Ramos (cell line): ENCODE results near the gene LRCH1.

Experiments
- in situ Hi-C: fragments of 300-500 bp; cut with MboI; formaldehyde crosslinking; loops from one replicate; pipeline ENCODE4 v1.14.3; 2022; ENCODE audit warnings: low sequenced_read_pairs; ENCODE audit not compliant: unreplicated experiment

LRCH1 gene

DNA sequence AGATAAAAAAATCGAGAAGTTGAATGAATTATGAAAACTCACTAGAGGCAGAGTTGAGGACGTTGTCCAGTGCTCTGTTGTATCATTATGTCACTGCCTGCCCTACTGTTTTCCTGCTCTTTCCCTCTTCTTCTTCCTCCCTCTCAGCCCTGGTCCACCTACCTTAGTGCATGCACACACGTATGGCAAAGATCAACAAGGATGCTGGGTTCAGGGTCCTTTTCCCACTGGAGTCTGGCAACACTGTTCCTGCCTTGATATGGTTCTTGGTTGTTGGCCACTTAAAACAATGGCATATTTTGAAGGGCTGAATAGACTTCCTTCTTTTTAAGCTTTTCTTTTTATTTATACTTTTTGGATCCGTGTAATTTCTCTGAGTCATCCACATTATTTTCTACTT is 74.5 kb downstream of the LRCH1 start:
- in situ Hi-C loops: no loop called here

DNA sequence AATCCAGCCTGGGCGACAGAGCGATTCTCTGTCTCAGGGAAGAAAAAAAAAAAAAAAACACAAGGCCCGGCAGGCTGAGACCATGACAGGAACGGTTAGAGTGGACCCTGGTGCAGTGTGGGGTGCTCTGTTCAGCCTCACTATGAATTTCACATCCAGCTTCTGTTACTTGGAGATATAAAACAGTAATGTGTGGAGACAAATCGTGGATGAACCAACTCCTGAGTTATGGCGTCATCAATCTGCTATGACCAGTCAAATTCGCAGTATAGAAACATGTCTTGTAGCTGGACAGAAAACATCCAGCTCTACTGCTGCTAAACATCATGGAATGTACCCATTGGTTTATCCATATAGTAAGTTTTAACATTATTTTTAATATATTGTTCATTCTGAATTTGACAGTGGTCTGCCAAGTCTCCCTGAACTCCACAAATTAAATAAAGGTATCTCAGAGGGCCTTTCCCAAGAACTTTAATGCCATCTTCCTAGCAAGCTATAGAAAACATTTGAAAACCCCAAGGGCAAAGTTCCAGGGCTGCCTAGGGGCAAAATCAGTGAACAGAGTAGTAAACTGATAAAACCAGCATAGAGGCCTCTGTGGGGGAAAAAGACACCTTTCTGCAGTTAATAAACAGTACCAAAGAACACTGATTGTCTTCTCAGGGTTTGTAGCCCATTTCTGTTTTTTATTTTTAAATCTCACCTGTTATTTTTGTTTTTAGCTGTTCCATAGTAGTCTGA is 75.8 kb downstream of the LRCH1 start:
- in situ Hi-C loops: no loop called here

DNA sequence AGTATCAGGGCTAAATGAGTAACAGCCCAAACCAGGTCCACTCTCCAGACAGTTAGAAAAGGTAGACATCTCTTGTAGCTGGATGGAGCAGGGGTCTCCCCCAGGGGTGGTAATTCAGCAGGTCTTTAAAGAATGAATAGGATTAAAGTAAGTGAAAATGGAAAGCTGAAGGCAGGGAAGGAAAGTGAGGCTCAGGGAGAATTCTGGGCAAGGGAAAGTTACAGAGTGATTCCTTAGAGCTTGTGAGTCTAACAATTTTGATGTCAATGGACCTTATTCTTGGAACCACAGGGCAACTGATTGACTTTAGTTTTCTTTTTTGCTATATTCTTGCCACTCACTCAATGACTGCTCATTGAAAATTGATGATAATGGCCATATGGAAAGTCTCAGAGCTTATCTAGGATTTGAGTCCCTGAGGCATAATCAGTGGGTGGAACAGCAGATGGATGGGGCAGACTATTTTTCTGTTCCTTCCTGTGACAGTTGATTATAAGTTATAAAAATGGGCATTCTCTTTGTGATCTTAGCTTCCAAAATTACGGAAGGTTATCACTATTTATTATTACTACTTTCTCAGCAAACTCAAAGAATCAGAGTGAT is 76.9 kb downstream of the LRCH1 start:
- in situ Hi-C loops: no loop called here

DNA sequence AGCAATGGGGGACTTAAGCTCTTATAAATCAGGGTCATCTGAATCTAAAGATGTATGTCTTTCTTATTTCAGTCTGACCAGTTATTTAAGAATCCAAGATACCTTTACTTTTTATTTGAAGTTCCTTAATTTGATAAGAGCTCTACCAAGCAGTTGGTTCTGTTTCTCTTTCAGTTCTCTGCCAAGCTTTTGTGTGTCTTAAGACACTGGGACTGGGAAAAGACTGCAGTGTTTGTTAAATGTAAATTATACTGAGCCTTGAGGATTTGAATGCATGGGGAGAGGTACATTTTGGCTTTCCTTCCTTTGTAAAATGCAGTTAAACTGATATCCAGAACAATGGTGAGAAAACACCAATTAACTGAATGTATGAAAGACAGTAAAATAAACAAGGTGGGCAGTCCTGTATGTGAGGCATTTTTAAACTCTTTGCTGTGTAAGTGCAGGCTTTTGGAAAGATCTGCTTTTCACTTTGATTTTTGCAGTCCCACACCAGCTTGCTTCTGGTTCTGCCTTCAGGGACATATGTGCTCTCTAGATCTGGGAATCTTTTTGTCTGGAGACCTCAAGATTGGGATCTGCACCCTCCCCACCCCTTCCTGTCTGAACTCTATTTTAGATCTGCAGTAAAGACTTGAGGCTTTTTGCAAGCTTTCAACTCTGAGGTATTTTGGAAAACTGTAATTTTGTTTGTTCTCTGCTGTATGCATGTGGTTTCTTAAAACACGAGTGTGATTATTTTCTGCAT is 77.6 kb downstream of the LRCH1 start:
- in situ Hi-C loops: no loop called here

DNA sequence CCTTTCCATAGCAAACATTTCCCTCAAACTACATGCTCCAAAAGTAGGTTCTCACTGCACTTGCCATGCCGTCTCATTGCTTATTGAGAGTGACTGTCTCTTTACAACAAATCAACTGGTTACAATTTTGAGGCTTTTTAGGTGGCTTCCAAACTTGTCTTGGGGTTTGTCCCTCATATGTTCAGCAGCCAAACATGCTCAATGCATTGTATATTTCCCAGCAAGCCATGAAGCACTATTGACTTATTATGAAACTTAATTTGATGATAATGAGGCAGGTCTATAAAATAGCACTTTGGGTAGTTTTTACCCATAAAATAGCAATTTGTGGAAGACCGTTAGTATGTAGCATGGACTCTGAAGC is 78.2 kb downstream of the LRCH1 start:
- in situ Hi-C loops: no loop called here

DNA sequence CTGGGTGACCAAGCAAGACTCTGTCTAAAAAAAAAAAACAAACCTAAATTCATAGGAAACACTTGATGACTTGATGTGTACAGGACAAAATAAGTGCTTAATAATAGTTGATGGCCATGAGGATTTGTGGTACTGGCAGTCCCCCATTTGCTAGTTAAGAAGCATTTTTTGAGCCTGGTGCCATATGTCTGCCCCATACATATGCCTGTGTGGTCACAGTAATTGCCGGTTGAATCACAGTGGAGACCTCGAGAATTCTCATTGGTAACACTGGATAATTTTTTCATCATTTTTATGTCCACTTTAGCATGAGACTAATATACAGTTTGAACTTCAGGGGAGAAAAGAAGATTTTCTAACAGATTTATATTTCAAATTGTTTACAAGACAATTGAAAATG is 79.2 kb downstream of the LRCH1 start:
- in situ Hi-C loops: no loop called here

DNA sequence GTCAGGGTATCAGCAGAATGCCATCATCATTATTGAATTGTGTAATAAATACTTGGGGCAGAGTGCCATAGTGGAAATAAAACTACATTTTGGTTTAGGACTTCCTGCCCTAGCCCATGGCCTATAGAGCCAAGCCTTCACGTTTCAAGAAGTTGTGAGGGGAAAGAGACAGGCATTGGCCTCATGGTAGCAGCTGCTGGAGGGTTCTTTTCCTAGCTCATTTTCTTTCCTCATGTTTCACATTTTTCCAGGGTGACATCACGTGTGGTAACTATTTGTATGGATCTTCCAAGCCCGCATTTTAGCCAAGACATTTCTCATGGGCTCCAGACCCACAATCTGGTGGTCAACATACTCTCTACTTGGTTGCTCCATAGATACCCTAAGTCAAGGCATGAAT is 80.4 kb downstream of the LRCH1 start:
- in situ Hi-C loops: no loop called here

DNA sequence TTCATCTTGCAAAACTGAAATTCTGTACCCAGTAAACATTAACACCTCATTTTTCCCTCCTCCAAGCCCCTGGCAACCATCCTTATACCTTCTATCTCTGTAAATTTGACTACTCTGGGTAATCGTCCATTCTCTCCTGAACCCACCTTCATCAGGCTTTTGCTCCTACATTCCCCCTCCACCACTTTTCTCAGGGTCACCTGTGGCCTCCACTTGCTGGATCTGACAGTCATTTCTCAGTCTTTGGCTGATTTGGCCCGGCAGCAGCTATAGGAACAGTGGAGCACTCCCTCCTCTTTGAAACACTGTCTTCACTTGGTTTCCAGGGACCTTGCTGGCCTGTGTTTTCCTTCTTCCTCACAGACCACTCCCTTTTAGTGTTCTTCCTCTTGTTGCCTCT is 83.5 kb downstream of the LRCH1 start:
- in situ Hi-C loops: no loop called here

DNA sequence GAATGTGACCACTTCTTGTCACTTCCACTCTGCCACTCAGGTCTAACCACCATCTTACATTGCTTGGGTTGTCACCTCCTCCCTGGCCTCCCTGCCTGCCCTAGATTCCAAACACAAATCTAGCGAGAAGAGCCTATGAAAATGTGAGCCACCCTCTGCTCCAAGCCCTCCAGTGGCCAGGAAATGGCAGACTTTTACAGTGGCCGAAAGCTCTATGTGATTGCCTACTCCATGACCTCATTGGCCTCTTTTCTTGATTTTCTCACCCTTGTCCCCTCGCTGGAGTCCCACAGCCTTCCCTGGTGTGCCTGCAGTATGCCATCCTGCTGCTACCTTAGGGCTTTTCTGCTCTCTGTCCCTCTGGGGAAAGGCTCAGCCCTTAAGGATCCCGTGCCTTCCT is 84.2 kb downstream of the LRCH1 start:
- in situ Hi-C loops: no loop called here

DNA sequence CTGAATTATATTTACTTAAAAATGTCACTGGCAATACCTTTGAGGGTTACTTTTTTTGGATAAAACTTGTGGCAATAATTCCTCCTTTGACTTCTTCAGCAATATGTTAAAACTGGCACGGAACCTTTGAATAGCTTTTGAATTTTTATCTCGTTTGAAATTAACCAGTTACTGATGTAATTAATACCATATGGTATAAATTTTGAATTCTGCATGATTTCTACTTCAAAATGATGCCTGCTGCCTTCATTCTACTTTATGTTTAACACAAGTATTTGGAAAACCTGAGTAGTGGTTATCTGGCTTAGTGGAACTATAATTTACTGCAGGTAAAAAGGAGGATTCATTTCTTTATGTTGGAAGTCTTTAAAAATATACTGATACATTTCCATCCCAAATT is 85.3 kb downstream of the LRCH1 start:
- in situ Hi-C loops: no loop called here

DNA sequence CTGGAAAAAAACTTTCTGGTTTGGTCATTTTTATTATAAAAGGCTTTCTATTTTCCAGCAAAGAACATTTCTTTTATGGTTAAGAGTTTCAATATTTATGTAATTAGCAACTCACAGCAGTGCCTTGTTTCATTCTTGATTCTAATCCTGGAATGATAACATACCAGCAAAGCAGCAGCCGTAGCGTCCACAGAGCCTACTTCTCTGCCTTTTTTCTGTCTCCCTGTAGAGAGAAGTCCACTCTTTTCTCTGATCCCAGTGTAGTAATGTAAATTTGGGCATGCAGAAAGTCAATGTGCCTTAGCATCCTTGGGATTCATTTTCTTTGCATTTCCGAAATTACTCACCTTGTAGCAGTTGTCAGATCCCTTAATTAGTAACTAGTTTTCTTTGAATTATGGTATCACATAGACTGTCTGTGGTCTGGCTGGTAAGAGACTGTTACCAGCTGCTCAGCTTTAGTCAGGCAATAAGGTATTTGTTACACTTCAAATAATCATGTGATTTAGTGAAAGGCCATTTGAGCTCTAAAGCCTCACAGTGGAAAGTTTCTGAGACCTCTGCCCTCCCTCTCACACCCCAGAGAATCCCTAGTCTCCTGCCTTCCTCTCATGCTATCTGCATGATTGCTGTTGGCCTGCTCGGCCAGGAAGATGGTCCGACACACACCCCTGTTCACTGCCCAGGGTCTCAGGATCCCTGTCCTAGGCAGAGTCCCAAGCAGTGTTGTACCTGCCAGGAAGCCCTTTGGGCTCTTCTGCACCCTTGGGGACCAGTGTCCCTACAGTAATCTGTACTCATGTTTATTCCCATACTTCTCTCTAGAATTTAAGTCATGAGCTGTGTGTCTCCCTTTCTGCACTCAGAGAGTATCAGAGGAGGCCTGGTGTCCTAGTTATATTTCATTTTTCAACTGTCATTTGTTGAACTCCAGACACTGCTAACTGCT is 86.3 kb downstream of the LRCH1 start:
- in situ Hi-C loops: no loop called here

DNA sequence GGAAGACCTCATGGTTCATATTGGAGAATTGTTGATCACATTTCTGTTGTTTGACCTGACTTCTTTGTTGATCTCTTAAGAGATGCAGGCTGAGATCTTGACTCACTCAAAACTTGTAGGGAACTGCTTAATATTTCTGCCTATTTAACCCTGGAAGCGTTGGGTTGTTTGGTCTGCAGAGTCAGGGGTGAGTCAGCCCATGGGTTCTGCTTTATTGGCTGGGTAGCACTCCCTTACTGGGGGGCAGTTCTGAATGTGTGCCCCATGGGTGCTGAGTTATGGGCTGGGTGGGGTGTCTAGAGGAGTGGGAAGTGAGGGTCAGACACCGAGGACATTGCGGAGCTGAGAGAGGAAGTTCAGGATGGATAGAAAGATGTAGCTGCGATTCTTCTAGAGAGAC is 87.9 kb downstream of the LRCH1 start:
- in situ Hi-C loops: no loop called here

DNA sequence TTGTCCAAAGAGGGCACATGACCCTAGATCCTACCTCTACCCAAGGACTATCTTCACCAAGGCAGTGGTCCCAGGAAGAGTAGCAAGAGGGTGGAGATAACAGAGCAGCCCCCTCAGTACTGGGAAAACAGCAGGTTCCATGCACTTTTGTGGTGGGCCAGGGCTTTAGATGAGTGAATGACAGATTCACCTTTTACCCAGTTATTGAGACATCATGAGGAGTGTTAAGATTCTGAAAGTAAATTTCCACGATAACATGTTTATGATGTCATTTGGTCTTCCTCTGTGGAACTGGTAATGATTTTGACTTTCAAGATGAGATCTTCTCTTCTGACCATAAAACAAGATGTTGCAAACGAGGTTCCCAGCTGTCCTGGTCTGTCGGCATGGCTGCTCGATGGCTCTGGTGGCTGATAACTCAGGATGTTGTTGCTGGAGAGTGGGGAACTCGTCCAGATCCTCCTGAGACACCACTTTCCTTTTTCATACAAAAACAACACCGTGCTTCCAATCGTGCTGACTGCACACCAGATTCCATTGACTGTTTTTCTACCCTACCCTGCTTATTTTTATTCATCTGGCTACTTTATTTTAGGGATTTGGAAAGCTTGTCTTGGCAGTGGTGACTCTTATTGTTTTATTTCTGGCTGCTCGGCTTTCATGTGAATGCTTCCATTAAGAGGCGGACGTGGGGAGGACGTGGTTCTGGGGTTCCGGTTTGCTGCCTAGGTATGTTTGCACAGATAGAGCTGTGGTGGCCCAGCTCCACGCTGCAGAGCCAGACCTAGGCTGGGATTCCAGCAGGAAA is 88.5 kb downstream of the LRCH1 start:
- in situ Hi-C loops: no loop called here

DNA sequence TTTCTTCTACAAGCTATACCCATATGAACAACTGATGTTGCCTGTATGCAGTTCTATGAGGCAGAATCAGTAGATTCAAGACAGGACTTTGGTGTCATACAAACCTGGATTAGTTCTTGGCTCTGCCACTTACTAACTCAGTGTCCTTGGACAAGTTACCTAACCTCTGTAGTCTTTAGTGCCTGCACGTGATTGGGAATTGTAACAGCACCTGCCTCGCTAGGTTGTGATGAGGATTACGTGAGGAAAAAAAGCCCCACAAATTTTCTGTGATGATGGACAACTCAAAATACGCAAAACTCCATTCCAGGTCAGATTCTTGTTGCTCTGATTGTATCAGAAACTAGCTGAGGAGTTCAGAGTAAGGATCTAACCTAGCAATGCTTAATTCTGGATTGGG is 89.3 kb downstream of the LRCH1 start:
- in situ Hi-C loops: no loop called here

DNA sequence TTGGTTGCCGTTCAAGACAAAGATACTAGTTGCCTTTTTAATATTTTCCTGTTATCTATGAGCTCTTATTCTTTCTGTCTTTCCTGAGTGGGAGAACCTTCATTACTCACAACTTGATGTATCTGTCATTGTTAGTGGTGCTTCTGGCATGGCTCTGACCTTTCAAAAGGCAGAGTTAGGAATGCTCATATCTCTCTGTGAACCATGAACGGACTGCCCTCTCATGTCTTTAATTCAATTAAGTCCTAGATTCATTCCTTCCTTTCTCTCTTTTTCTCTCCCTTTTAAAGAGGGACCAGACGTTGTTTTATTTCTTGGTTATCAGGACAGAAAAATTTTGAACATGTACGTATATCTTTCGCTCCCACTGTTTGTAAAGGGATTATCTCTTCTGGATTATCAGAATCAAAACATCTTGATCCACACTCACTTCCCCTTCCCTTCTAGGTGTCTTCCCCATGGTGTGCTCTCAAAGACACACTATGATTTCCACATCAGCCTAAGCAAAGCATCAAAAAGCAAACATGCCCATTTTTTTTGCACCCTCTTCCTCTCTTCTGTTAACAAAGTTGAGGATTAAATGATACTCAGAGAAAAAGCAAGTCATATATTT is 90.3 kb downstream of the LRCH1 start:
- in situ Hi-C loops: no loop called here

DNA sequence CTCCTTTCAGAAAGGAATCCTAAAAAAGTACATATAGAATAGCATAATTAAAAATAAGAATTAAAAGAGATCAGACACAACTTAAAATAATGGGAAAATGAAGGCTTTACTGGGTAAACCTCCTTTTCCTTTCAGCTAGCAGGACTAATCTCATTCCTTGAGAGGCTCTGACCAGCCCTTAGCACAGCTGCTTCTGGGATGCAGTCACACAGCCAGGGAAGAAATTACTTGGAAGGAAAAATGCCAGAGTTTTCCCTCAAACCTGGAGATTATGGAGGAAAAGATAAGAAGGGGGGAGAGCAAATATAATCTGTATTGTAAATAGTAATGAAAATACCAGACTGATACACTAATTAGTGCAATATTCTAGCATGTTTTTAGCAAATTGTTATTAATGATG is 91.8 kb downstream of the LRCH1 start:
- in situ Hi-C loops: no loop called here

DNA sequence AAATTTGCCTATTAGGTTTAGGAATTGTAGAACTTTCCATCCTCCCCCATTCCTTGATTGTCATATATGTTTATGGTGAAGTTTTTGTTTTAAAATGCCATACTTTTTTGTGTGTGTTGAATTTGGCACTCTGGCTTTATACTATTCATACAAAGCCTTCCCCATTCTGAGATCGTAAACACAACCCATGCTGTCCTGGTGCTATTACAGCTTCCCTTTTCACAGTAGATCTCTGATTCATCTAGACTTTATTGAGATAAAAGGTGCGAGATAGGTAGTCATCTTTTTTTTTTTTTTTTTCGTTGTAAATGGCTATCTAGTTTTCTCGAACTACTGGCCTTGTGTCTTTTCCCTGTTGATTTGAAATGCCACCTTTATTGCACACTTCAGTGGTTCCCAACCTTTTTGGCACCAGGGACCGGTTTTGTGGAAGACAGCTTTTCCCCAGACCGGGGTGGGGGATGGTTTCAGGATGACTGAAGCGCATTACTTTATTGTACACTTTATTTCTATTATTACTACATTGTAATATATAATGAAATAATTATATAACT is 94.6 kb downstream of the LRCH1 start:
- in situ Hi-C loops: no loop called here

DNA sequence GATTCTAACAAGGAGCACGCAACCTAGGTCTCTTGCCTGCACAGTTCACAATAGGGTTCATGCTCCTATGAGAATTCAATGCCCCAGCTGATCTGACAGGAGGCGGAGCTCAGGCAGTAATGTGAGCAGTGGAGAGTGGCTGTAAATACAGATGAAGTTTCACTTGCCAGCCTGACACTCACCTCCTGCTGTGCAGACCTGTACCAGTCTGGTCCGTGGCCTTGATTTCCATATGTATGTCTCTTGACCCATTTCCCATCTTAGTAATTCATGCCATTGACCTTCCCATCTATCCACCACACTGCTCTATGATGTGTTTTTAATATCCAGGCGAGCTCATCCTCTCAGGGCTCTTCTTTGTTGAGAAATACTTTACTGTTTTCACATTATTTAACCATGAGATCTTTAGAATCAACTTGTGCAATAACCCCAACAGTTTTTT is 95.2 kb downstream of the LRCH1 start:
- in situ Hi-C loops: no loop called here

DNA sequence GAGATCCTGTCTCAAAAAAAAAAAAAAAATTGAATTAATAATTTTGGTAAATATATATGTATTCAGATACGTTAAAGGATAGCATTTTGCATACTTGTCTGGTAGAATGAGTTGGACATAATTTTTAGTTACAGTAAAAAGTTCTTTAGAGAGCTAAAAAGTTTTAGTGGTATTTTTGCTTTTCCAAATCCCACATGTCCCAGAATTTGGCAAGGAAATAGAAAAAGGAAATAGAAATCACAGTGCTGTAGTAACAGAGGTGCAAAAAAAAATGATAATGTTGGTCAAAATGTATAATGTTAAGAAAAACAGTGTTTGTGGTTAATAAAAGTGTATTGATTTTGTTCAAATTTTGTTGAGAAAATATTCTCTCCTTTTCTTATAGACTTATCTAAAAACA is 96.8 kb downstream of the LRCH1 start:
- in situ Hi-C loops: no loop called here
